GM12874 (cell line): ENCODE results near the gene TNNI3K.

Experiments used
- TF ChIP-seq, protein P1 (sequence below): IDR thresholded peaks from 2 replicates; pipeline ENCODE4 v1.5.1; 2011; ENCODE audit warnings: low read depth, mild to moderate bottlenecking, control low read depth, low read length, moderate library complexity; ENCODE audit not compliant: insufficient read depth

Gene TNNI3K

DNA sequence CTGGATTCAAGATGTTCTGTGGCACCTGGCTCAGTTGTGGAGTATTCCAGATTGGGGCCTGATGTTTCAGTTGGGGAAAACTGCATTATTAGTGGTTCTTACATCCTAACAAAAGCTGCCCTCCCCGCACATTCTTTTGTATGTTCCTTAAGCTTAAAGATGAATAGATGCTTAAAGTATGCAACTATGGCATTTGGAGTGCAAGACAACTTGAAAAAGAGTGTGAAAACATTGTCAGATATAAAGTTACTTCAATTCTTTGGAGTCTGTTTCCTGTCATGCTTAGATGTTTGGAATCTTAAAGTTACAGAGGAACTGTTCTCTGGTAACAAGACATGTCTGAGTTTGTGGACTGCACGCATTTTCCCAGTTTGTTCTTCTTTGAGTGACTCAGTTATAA is 29.9 kb upstream of the TNNI3K start:
- TF ChIP-seq, protein P1, sequence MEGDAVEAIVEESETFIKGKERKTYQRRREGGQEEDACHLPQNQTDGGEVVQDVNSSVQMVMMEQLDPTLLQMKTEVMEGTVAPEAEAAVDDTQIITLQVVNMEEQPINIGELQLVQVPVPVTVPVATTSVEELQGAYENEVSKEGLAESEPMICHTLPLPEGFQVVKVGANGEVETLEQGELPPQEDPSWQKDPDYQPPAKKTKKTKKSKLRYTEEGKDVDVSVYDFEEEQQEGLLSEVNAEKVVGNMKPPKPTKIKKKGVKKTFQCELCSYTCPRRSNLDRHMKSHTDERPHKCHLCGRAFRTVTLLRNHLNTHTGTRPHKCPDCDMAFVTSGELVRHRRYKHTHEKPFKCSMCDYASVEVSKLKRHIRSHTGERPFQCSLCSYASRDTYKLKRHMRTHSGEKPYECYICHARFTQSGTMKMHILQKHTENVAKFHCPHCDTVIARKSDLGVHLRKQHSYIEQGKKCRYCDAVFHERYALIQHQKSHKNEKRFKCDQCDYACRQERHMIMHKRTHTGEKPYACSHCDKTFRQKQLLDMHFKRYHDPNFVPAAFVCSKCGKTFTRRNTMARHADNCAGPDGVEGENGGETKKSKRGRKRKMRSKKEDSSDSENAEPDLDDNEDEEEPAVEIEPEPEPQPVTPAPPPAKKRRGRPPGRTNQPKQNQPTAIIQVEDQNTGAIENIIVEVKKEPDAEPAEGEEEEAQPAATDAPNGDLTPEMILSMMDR = no peak

DNA sequence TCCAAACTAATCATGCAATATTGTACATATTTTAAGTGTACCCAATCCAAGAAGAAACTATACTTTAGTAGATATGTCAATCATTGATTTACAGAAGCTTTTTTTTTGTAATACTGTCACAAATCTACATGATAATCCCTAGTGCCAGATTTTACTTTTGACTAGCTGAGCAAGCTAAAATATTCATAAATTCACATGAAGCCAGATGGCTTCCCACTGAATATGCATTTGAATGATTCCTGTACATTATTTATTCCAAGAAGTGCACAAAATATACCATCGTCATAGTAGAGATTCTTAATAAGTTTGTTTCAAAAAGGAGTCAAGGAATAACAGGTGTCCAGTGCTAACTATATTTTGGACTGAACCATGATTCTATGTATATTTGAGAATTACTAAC is 20.0 kb upstream of the TNNI3K start:
- TF ChIP-seq, protein P1 = no peak

- TF ChIP-seq, protein P1 = no peak
These were observed 12.5 kb upstream of the TNNI3K start for GRCh38 chr1:74222701-74223100.

DNA sequence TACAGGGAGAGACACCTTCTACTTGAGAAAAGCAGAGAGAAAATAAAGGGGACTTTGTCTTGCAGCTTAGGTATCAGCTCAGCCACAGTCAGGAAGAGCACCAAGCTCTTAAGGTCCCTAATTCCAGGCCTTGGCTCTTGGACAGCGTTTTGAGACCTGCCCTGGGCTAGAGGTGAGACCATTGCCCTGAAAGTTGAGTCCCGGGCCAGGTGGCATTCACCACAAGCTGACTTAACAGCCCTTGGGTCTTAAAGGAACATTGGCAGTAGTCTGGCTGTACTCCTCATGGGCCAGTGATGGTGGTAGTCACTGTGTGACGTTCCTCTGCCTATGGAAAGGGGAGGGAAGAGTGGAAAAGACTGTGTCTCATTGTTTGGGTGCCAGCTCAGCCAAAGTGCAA is 11.7 kb upstream of the TNNI3K start:
- TF ChIP-seq, protein P1 = no peak

DNA sequence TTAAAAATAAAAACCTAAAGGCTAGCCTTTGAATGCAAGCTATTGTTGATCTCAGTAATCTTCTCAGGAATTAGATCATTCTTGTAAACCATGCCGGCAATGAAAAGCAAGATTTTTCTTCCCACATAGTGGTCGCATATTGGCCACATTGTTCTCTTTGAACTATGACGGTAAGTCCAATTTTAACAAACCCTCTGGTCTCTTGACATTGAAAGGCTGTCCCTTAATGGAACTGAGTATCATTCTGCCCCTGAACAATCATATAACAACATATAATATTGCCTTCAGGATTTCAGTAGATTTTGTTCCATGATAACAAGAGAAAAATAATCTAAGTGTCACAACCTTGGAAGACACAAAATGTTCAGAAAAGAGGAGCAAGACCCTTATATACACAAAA is 1.3 kb downstream of the TNNI3K start:
- TF ChIP-seq, protein P1 = no peak

DNA sequence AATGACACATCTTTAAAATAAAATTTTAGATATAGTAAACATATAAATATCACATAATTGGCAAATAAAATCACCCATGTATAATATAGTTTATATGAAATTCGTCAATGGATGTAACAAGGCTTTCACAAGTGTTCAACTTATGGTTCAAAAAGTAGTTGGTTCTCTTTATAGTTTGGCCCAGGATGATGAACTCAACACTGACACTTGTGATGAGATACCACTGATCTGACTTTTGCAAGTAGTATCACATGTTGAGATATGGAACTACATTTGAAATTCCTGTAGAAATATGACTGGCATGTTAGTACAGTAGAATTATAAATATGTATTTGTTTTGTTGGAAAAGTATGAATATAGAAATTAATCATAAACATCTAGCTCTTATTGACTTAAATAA is 1.8 kb downstream of the TNNI3K start:
- TF ChIP-seq, protein P1 = no peak

DNA sequence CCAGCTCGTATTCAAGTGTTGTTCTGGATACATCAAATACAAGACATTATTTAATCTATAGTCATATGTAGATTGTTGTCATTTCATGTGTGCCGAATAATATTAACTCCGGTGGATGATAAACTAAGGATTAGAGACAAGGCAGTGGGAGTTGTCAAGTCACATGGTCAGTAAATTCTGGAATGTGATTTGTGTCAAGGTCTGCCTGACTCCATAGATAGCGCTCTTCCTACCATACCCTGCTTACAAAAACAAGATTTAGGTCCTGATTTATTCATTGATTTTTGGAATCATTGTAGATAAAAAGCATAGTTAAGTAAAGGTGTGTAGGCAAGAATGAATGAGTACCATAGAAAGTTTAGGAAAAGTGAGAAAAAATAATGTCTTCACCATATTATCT is 2.6 kb downstream of the TNNI3K start:
- TF ChIP-seq, protein P1 = no peak

GRCh38 chr1:74245168-74245772 is 10.1 kb downstream of the TNNI3K start:
- TF ChIP-seq, protein P1 = no peak
